ENCODE results near the gene MND1.

Gene MND1, protein sequence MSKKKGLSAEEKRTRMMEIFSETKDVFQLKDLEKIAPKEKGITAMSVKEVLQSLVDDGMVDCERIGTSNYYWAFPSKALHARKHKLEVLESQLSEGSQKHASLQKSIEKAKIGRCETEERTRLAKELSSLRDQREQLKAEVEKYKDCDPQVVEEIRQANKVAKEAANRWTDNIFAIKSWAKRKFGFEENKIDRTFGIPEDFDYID

DNA sequence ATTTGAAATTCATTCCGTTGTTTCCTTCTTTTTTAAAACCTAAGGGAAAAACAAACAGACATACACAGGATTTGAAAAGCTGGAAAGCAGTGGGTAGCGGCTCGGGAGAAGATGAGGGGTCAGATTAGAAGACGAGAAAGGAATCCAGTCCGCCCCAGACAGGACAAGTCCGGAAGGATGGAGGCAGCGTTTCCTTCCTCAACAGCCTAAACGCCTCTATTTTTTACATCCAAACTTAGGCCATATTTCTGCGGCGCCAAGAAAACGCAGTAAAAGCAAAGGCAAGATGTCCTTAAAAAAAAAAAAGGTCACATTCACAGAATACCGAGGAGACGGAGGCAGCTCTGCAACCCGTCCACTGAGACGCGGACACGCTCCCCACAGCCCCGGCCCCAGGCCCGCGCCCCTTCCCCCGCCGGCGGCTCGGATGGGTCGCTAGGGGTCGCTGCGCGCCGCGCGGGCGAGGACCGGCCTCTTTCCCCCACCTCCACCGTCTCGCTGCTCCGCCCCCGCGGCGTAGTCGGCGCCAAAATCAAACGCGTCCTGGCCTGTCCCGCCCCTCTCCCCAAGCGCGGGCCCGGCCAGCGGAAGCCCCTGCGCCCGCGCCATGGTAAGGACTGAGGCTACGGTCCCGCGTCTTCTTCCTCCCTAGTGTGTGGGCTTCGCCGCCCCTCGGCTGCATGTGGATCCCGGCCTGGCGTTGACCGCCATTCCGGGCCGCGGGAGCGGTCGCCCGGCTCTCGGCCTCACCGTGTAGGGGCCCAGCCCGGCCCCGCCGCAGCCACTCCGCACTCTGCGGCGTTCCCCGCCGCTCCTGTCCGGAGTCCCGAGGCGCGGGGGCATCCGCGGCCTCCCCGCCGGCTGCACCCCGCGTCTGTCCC is at the start of gene MND1:
TSS of gene MND1 (plus strand) at position 558 of the 881 bp plus-strand sequence. CDS start at position 608, 50 bp downstream.
- DNase-seq (ENCODE audit: low spot score) = peak; percentile 96

DNA sequence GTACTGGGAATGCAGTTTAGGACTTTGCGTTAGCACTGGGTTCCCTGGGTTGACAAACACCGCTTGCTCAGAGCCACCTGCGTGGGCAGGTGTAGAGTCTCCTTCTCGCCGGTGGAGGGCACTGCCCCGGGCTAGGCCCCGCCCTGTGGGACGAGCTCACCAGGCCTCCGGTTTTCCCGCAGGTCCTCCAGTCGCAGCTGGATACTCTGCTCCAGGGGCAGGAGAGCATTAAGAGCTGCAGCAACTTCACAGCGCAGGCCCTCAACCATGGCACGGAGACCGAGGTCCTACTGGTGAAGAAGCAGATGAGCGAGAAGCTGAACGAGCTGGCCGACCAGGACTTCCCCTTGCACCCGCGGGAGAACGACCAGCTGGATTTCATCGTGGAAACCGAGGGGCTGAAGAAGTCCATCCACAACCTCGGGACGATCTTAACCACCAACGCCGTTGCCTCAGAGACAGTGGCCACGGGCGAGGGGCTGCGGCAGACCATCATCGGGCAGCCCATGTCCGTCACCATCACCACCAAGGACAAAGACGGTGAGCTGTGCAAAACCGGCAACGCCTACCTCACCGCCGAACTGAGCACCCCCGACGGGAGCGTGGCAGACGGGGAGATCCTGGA is 49.2 kb upstream of the MND1 start:
- DNase-seq (ENCODE audit: low spot score) = no peak

DNA sequence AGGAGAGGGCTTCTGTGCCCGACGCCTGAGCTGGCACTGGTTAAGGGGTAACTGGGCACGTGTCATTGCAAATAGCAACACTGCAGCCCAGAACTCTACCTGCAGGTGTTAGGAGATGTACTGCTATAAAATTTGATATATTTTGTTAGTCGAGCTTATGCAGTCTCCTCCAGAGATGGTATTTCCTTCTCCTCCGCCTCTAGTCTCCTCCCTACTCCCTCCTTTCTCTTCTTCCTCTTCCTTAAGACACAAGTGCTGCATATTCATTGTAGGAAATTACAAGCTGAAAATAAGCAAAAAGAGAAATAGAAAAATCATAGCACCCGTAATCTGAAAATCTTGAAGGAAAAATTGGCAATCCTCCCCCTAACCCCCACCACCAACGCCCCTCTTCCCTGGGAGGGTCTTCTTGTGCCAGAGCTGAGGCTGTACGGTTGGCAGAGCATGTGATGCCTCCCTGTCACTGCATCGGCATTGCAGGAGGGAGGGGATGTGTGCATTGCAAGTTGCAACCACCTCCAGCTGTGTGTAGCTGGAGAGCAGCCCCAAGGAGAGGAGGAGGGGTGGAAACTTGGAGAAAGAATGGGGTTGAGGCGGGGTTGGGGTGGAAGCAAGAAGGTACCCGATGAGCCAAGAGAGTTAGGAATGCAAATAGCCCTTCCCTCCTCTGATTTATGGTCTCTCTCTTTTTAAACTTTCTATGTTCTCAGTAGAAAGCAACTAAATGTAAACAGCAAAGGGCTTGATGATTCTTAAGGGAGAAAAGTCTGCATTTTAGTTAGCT is 48.3 kb upstream of the MND1 start:
- DNase-seq (ENCODE audit: low spot score) = no peak

DNA sequence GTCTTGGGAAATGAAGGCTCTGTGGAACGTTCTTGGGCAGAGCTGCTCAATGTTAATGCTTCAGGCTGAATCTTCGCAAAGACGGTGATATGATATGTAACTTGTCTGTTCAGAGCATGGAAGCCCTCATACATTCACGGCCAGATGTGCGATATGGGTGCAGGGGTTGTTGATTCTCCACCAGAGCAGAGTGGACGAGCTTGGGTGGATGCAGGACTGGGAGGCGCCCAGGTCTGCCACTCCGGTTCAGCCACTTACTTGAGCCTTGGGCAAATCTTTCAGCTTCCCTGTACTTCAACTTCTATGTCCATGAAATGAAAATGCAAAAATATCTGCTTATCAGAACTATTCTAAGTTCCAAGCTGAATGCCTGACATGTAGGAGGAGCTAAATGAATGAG is 47.4 kb upstream of the MND1 start:
- no peak for DNase-seq (ENCODE audit: low spot score)

DNA sequence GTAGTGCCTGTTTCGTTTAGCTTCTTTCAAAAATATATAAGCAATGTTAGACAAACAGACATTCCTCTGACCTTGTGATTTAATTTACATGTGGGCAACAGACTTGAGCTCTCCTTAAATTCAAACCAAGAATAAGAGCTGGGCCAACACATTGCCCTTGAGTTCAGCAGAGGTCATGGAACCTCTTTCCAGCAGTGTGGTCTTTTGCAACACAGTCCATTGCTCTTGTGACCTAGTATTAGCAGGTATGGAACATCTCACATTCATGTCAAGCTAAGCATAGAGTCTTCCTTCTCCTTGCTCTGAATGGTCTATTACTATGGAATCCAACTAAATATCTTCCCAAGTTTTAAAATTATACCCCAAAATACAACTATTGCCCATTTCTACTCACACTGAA is 33.7 kb upstream of the MND1 start:
- DNase-seq (ENCODE audit: low spot score) = no peak

DNA sequence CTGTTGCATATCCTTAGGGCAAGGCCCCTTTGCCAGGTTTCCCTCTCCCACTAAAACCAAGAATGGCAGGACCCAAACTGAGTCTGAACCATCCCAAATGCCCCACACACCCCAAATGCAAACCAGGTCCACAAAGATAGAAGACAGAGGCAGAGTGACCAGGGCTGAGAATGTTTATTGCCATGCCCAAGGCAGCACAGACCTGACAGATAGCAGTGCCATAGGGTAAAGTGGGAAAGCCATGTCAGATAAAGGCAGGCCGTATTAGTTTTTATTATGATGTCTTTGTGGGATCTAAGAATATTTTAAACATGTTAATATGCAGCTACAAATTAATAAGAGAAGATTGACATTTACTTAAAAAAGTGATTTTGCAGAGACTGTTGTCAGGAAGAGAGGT is 29.6 kb upstream of the MND1 start:
- DNase-seq (ENCODE audit: low spot score) = no peak

DNA sequence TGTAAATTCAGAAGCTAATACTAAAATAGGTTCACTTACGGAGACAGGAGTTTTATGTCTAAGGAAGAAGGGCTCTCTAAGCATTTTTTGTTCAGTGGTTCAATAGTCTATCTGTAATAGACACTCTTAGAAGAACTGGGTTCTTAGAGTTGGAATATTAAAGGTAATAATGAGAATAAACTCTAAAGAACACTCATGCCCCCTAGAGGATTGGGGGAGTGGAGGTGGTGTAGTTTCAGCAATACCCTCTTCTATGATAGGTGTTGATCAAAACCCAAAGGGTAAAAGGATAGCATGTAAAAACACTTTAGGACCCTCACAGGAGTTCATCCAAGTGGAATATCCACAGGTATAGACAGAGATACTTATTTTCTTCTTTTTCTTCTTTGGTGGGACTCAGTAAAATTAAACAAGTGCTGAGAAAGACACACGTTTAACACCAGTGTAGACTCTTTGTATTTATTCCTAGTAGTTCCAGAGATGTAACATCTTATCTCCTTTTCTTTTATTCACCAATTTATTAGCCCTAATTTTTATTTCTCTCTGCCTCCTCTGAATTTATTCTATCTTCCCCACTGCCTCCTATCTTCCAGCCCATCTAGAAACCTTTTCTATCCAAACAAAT is 25.7 kb upstream of the MND1 start:
- no peak for DNase-seq (ENCODE audit: low spot score)

DNA sequence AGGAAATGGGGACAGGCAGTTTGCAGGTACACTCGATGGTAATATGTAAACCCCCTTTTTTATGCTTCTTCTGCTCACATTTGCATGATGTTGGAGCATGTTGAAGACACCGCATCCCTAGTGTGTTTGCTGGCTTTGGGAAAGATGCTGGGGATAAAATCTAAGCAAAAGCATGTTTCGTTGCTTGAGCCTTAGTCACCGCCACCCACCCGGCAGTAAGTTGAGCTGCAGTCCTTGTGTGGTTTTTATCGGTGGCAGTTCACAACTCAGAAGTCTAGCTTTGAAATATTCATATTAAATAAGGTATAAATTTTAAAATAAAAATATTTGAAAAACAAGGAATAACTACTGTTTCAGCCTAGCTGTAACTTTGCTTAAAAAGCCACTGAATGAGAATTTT is 21.7 kb upstream of the MND1 start:
- DNase-seq (ENCODE audit: low spot score) = no peak

DNA sequence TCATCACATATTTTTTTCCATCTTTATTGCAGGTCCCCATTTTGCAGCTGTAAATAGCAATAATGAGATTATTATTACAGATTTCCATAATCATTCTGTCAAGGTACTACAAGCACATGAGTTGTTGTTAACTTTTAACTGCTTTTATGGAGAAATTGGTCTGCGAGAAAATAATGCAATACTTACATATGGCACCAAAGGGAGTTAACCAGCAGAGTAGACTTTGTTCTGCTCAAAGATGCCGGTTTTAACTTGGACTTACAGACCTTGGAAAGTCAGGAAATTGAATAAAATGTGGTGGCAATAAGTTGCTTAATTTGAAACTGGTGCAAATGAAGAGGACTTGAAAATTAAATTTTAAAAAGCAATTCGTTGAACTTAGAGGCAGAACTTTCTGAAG is 20.4 kb upstream of the MND1 start:
- no peak for DNase-seq (ENCODE audit: low spot score)

DNA sequence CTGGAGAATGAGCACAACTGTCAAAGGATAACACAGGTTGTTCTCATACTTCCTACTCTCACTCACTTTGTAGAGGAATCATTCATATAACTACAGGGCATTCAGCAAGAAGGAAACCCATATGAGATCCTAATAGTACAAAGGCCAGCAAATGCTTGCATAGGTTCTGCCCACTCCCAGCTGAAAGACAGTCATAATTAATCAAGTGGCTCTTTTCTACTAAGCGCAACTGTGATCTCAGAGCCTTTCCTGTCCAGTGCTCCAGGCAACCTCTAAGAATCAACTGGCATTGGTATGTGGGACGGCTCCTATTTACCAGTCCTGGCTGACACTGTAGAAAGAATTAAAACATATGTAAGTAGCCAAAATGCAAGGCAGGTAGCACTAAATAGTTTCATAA is 18.9 kb upstream of the MND1 start:
- DNase-seq (ENCODE audit: low spot score) = no peak

DNA sequence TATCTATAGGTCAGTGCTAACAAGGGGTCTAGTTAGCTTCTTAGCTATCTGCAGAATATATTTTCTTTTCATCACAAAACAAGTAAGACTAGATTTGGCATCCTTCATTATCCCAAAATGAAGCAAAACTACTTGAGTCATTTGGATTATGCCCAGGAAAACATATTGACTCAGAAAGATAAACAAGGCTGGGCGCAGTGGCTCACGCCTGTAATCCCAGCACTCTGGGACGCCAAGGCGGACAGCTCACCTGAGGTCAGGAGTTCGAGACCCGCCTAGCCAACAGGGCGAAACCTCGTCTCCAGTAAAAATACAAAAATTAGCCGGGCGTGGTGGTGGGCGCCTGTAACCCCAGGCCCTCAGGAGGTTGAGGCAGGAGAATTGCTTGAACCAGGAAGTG is 18.0 kb upstream of the MND1 start:
- no peak for DNase-seq (ENCODE audit: low spot score)

DNA sequence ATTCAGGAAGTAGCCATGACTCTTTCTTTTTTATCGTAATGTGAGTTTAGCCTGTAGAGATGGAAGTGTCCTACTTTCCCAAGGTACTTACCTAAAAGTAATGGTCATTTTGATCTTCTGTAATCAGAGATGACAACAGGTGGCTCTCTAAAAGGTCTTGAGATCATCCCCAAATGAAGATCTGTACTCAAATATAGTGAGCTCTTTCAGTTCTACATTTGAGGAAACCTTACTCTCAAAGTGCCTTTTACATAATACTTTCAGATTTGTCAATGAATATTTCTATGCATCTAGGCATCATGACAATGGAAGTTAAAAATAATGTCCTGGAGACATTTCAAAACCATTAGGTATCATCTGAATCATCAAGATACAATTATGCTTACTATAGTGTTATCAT is 17.2 kb upstream of the MND1 start:
- DNase-seq (ENCODE audit: low spot score) = no peak

DNA sequence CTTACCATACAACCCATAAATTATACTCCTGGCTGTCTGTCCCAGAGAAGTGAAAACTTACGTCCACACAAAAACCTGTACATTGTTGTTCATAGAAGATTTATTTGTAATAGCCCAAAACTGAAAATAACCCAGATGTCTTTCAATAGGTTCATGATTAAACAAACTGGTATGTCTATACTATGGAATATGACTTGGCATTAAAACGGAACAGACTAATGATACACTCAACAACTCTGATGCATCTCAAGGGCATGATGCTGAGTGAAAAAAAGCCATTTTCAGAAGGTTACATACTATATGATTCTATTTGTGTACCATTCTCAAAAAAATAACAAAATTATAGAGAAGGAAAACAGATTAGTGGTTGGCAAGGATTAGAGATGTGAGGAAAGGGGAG is 11.6 kb upstream of the MND1 start:
- DNase-seq (ENCODE audit: low spot score) = no peak

DNA sequence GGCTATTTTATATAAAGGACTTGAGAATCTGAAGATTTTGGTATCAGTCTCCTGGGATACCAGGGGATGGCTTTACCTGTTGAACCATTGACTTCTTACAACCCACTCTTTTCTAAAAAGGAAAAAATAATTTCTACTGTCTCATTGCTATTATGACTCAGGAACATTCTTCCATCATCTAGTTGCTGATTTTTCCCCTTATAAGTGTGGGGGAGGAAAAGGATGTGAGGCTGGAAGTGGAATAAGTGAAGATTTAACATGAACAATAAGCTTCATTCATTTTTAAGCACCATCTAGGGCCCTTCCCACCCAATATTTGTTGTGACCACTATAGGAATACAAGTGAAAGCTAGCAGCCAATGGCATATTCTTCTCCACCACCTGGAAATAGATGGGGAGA is 10.6 kb upstream of the MND1 start:
- DNase-seq (ENCODE audit: low spot score) = no peak

DNA sequence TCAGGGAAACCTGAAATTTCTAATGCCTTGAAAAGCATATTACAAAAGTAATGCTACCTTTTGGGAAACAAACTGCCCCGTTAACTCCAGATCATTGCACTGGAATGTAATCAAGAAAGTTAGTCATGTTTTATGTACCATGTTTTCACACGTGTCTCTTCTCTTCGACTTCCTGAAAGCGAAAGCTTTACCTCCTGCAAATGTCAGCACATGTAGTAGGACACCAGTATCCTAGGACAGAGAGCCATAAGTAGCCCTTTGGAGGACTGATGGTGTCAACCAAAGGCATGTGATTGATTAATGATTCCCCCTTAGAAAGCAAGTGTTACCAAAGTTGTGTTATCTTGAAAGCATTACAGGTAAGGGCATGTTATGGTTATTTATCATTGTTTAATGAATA is 8.8 kb upstream of the MND1 start:
- DNase-seq (ENCODE audit: low spot score) = no peak

DNA sequence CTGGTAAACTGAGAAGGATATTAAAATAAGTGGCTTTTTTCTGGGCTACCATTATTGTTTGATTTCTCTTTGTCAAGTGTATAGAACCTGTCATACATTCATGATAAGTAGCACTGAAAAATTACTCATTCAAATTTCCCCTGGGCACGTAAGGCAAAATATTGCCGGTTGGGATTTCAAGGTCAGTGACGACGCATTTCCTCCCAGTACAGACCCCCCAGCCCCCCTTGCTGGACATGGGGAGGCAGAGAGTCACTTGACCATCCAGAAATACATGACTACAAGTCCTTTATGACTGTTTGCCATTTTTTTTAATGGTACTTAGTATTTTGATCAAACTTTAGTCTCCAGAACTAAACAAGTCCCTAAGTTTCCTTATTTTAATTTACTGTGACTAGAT is 6.8 kb upstream of the MND1 start:
- DNase-seq (ENCODE audit: low spot score) = no peak

DNA sequence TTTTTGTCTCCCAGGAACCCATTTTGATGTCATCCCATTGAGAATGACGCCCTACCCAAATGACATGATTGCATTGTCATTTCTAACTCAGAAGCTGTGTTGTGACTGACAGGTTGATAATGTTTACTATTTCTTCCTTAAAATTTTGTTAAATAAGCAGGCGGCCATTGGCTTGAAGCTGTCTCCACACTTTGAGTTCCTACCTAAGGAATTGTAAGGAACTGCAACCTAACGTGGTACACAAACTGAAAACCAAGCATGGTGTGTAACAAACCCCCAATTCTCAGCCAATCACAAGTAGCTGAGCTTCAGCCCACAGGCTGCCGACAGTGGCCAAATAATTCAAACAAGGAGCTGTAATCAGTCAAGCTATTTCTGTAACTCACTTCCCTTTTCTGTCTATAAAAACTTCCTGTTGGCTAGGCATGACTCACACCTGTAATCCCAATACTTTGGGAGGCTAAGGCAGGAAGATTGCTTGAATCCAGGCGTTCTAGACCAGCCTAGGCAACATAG is 2.9 kb upstream of the MND1 start:
- no peak for DNase-seq (ENCODE audit: low spot score)

DNA sequence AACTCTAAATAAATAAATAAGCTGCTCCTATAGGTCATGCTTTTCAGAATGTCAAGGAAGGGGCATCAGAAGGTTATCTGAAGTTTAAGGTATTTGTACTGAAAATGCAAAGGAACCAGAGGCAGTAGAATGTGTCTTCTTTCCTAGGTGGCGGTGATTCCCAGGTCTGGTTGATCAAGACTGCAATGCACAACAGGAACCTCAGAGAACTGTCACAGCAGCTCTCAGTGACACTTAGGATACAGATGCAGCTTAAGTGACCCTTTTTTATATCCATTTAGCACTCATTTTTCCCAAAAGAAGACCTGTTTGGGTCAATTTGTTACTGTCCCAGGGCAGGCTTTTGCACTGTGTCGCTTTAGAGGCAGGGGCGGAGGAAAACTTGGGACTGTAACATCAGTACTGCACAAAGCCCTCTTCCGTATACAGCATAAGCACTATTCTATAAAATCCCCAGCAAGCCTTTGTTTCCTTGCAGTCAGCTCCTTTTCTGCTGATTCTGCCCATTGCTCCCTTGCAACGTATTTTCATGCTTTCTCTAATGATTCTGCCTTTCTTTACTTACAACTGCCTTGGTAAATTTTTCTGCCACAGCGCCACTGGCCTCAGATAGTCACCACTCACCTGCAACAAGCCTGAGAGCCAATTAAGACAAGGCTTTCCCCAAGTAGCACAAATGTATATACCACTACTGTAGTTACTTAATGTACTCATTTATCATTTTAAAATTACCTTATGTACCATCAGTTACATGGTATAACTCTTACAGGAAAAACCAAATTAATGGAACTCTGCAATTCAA is 1.5 kb upstream of the MND1 start:
- no peak for DNase-seq (ENCODE audit: low spot score)

DNA sequence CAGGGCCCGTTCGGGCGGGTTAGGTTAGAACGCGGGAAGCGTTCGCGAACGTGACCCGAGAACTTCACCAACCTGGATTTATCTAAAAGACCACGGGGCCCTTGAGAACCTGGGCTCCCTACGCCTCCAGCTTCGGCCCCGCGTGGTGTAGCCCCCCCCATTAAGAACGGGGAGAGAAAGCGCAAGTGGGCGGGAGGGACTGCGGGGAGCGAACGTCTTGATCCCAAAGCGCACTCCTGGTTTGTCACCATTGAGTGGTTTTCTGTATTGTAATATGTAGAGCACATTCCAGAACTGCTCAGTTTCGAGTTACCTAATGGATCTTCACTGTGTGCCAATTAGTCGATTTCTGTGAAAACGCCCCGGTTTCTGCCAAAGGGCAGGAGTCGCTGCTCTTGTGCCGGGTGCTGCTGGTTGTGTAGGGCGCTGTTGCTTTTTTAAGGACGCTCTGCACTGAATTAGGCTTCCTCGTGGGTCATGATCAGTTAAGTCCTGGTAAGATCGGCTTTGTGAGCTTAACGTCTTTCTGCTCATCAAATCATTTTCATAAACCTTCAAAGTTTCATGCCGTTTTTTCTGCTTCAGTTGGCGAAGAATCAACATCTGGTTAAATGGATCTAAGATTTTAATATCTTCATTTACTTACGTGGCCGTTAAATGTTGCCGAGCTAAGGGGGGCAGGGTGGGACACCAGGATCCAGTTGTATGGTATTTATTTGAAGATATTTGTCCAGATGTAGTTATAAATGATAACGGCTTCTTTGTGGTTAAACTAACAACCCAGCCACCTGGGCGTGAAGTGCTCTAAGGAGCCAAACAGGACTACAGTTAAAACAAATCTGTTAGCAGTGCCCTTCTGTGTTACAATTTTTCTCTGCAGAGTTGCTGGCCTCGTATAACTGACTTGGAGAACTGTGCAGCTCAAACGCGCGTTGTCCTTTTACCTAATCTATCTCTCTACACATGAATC is 809 bp downstream of the MND1 start:
- DNase-seq (ENCODE audit: low spot score) = no peak

DNA sequence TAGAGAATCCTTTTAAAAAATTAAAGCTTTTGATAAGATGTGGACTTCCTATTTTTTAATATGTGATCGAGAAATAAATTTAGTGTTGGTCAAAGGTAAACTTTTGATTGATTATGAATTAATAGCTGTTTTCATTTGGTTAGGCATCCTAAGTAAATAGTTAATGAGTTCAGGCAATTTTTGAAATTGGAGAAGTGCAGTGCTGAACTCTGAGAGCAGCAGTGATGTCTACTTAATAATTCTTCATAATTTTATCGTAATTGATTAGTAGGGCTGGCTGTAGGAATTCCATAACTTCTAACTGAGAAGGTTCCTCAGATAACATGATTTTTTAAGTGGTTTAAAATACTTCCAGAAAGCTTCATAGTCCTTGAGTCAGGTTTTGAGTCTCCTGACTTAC is 1.5 kb downstream of the MND1 start:
- DNase-seq (ENCODE audit: low spot score) = no peak

Data from ecto neural progenitor cell (in vitro differentiated cells).